Stimulated activated naive CD8-positive, alpha-beta T cell treated with anti-CD3 and anti-CD28 coated beads, Interleukin-15, amount 100 ng/mL, for 72 hours (primary cell): Measurements from ENCODE around the gene VSIG10.
"Not testable (repeated sequence)": the region's sequence is repeated elsewhere in the genome, so short reads cannot be mapped to it uniquely, and the experiment has no call there.

ENCODE experiments used
- ATAC-seq: fragments of 150-1000 bp; cut with Tn5 transposase; 2 replicates; pipeline ENCODE4 v1.10.0; 2021; ENCODE audit warnings: mild to moderate bottlenecking, moderate library complexity
- DNase-seq, 2 donors: peaks; one replicate each; pipeline ENCODE4 v3.0.0; 2021 to 2022
- H3K27ac Mint-ChIP-seq, 2 donors: one replicate each; pipeline ENCODE4 v1.8.0; 2022; ENCODE audit warnings: mild to moderate bottlenecking in 2 of 2, mixed read lengths in 2 of 2, moderate library complexity in 2 of 2
- H3K27me3 Mint-ChIP-seq: one replicate; pipeline ENCODE4 v1.8.0; 2022; ENCODE audit warnings: mixed read lengths
- H3K4me1 Mint-ChIP-seq: one replicate; pipeline ENCODE4 v1.8.0; 2022; ENCODE audit warnings: mild to moderate bottlenecking, mixed read lengths
- H3K4me3 Mint-ChIP-seq, 2 donors: one replicate each; pipeline ENCODE4 v1.8.0; 2022; ENCODE audit warnings: mild to moderate bottlenecking in 2 of 2, mixed read lengths in 2 of 2, moderate library complexity in 1 of 2
- H3K9me3 Mint-ChIP-seq, 2 donors: one replicate each; pipeline ENCODE4 v1.8.0; 2022; ENCODE audit warnings: mixed read lengths in 2 of 2

Gene VSIG10

GRCh38 chr12:118034429-118035189 is 69.2 kb downstream of the VSIG10 start:
- no peak for DNase-seq
- H3K27ac Mint-ChIP-seq: peak overlapping the region; percentile 84 to 91
- no peaks in the 10 kb centered on the region for H3K27me3 Mint-ChIP-seq
- H3K9me3 Mint-ChIP-seq: no peaks in the 10 kb centered on the region
- peak overlapping the region; percentile 39 to 41 for H3K4me3 Mint-ChIP-seq
- peaks cover 57% of the 10 kb centered on the region for H3K4me1 Mint-ChIP-seq
- no peak for ATAC-seq

GRCh38 chr12:118033902-118034301 is 69.9 kb downstream of the VSIG10 start:
- H3K4me3 Mint-ChIP-seq: peak overlapping the region in 1 of 2 donors; percentile 39
- no peak for DNase-seq
- no peaks in the 10 kb centered on the region for H3K27me3 Mint-ChIP-seq
- no peak for ATAC-seq
- no peak overlapping the region for H3K27ac Mint-ChIP-seq
- H3K9me3 Mint-ChIP-seq: no peaks in the 10 kb centered on the region
- H3K4me1 Mint-ChIP-seq: peaks cover 57% of the 10 kb centered on the region

- ATAC-seq (no peak), DNase-seq (no peak)
- peaks cover 55% of the 10 kb centered on the region for H3K4me1 Mint-ChIP-seq
- no peak overlapping the region for H3K4me3 Mint-ChIP-seq
- no peaks in the 10 kb centered on the region for H3K27me3 Mint-ChIP-seq
- H3K9me3 Mint-ChIP-seq: no peaks in the 10 kb centered on the region
- peak overlapping the region in 1 of 2 donors; percentile 70 for H3K27ac Mint-ChIP-seq
Measured at GRCh38 chr12:118033323-118033722, 70.5 kb downstream of the VSIG10 start.

- Mint-ChIP-seq H3K4me3 (no peak overlapping the region), H3K9me3 (no peaks in the 10 kb centered on the region), H3K27ac (peak overlapping the region in 1 of 2 donors; percentile 76), H3K4me1 (peaks cover 44% of the 10 kb centered on the region), H3K27me3 (no peaks in the 10 kb centered on the region)
- no peak for ATAC-seq
- no peak for DNase-seq
Measured at GRCh38 chr12:118032188-118032587, 71.6 kb downstream of the VSIG10 start.

- ATAC-seq (peak; percentile 20), DNase-seq (no peak)
- Mint-ChIP-seq H3K4me3 (no peak overlapping the region), H3K9me3 (no peaks in the 10 kb centered on the region), H3K27me3 (no peaks in the 10 kb centered on the region), H3K27ac (no peak overlapping the region), H3K4me1 (peaks cover 15% of the 10 kb centered on the region)
Measured at GRCh38 chr12:118029166-118029565, 74.6 kb downstream of the VSIG10 start.

GRCh38 chr12:118025168-118025567 is 78.6 kb downstream of the VSIG10 start:
- Mint-ChIP-seq H3K27ac (no peak overlapping the region), H3K4me1 (no peaks in the 10 kb centered on the region), H3K9me3 (no peaks in the 10 kb centered on the region), H3K4me3 (no peak overlapping the region), H3K27me3 (no peaks in the 10 kb centered on the region)
- no peak for DNase-seq
- no peak for ATAC-seq

GRCh38 chr12:118023301-118023860 is 80.4 kb downstream of the VSIG10 start:
- H3K27ac Mint-ChIP-seq: peak overlapping the region in 1 of 2 donors; percentile 93
- no peaks in the 10 kb centered on the region for H3K27me3 Mint-ChIP-seq
- no peaks in the 10 kb centered on the region for H3K4me1 Mint-ChIP-seq
- DNase-seq (no peak), ATAC-seq (no peak)
- no peaks in the 10 kb centered on the region for H3K9me3 Mint-ChIP-seq
- H3K4me3 Mint-ChIP-seq: no peak overlapping the region

- DNase-seq (no peak), ATAC-seq (no peak)
- H3K27me3 Mint-ChIP-seq: no peaks in the 10 kb centered on the region
- H3K4me1 Mint-ChIP-seq: peaks cover 6% of the 10 kb centered on the region
- H3K9me3 Mint-ChIP-seq: no peaks in the 10 kb centered on the region
- H3K27ac Mint-ChIP-seq: peak overlapping the region in 1 of 2 donors; percentile 20
- no peak overlapping the region for H3K4me3 Mint-ChIP-seq
Measured at GRCh38 chr12:118022728-118023109, 81.1 kb downstream of the VSIG10 start.

- ATAC-seq, H3K4me3 Mint-ChIP-seq, H3K27me3 Mint-ChIP-seq, H3K9me3 Mint-ChIP-seq, DNase-seq: not testable (repeated sequence)
- Mint-ChIP-seq H3K4me1 (peaks cover 11% of the 10 kb centered on the region), H3K27ac (peak overlapping the region in 1 of 2 donors; percentile 65)
Measured at GRCh38 chr12:118022097-118022727, 81.6 kb downstream of the VSIG10 start.

- H3K27me3 Mint-ChIP-seq: no peaks in the 10 kb centered on the region
- H3K27ac Mint-ChIP-seq: no peak overlapping the region
- DNase-seq: no peak
Measured at GRCh38 chr12:118020036-118020435, 83.8 kb downstream of the VSIG10 start.

GRCh38 chr12:118017926-118018325 is 85.9 kb downstream of the VSIG10 start:
- Mint-ChIP-seq H3K27me3 (no peaks in the 10 kb centered on the region), H3K4me3 (peak overlapping the region; percentile 94 to 98), H3K27ac (peak overlapping the region; percentile 72 to 79), H3K9me3 (no peaks in the 10 kb centered on the region), H3K4me1 (peaks cover 23% of the 10 kb centered on the region)
- ATAC-seq: no peak
- DNase-seq: no peak

More at GRCh38 chr12:118020036-118020435, 83.8 kb downstream of the VSIG10 start:
- H3K4me1 Mint-ChIP-seq: peaks cover 23% of the 10 kb centered on the region
- no peak overlapping the region for H3K4me3 Mint-ChIP-seq
- ATAC-seq: no peak
- no peaks in the 10 kb centered on the region for H3K9me3 Mint-ChIP-seq

GRCh38 chr12:118016424-118017264 is 87.2 kb downstream of the VSIG10 start, which contains the start of gene RFC5:
Gene RFC5, plus strand, starts transcription at chr12:118016703. Its CDS starts 125 bp downstream, at chr12:118016828.
- peak; percentile 94 to 97 for DNase-seq
- Mint-ChIP-seq H3K27ac (peak within 1 kb of the TSS; percentile 98), H3K4me3 (peak within 1 kb of the TSS; percentile 94 to 98), H3K9me3 (no peaks in the 10 kb centered on the region), H3K27me3 (no peaks in the 10 kb centered on the region), H3K4me1 (peaks cover 23% of the 10 kb centered on the region)
- peak; percentile 97 for ATAC-seq

GRCh38 chr12:118015944-118016343 is 87.9 kb downstream of the VSIG10 start:
- H3K27ac Mint-ChIP-seq: no peak overlapping the region
- H3K27me3 Mint-ChIP-seq: no peaks in the 10 kb centered on the region
- H3K9me3 Mint-ChIP-seq: no peaks in the 10 kb centered on the region

GRCh38 chr12:118015306-118015705 is 88.5 kb downstream of the VSIG10 start:
- no peak for DNase-seq

More at GRCh38 chr12:118015944-118016343, 87.9 kb downstream of the VSIG10 start:
- Mint-ChIP-seq H3K4me3 (peak overlapping the region; percentile 94 to 98), H3K4me1 (peaks cover 23% of the 10 kb centered on the region)
- no peak for DNase-seq
- no peak for ATAC-seq

More at GRCh38 chr12:118015306-118015705, 88.5 kb downstream of the VSIG10 start:
- H3K27ac Mint-ChIP-seq: no peak overlapping the region
- peak overlapping the region in 1 of 2 donors; percentile 41 for H3K4me3 Mint-ChIP-seq
- ATAC-seq: no peak
- peaks cover 23% of the 10 kb centered on the region for H3K4me1 Mint-ChIP-seq
- no peaks in the 10 kb centered on the region for H3K9me3 Mint-ChIP-seq
- H3K27me3 Mint-ChIP-seq: no peaks in the 10 kb centered on the region
